NCI-H526 treated with DMSO at 0.1 percent for 48 hours (cell line): ENCODE measurements around the gene CAPRIN1.

Source experiments
- DNase-seq: peaks from one replicate; lab custom pipeline; 2025; lab: John Stamatoyannopoulos, UW

CAPRIN1 gene

GRCh38 chr11:34143048-34143447 is 91.5 kb downstream of the CAPRIN1 start:
- DNase-seq, result no peak

- no peak for DNase-seq
Measured at GRCh38 chr11:34145073-34145472, 93.5 kb downstream of the CAPRIN1 start.

GRCh38 chr11:34145847-34146381 is 94.4 kb downstream of the CAPRIN1 start:
- DNase-seq, result no peak

- DNase-seq, result no peak
Measured at GRCh38 chr11:34146411-34146810, 94.9 kb downstream of the CAPRIN1 start.

GRCh38 chr11:34146866-34147265 is 95.3 kb downstream of the CAPRIN1 start:
- DNase-seq, result no peak

- DNase-seq, result no peak
Measured at GRCh38 chr11:34147581-34147980, 96.0 kb downstream of the CAPRIN1 start.

GRCh38 chr11:34148504-34149165 is 97.1 kb downstream of the CAPRIN1 start:
- DNase-seq, result no peak

- DNase-seq, result no peak
Measured at GRCh38 chr11:34149274-34149673, 97.7 kb downstream of the CAPRIN1 start.

GRCh38 chr11:34149786-34150185 is 98.3 kb downstream of the CAPRIN1 start:
- no peak for DNase-seq

GRCh38 chr11:34150494-34151151 is 99.1 kb downstream of the CAPRIN1 start:
- DNase-seq, result no peak
